NCI-H446 treated with DMSO at 0.1 percent for 48 hours (cell line): ENCODE measurements around the gene LSM2.
"Not testable (repeated sequence)": the region's sequence is repeated elsewhere in the genome, so short reads cannot be mapped to it uniquely, and the experiment has no call there.

ENCODE experiments used
- DNase-seq: peaks from one replicate; lab custom pipeline; 2025; lab: John Stamatoyannopoulos, UW

The LSM2 gene

DNA sequence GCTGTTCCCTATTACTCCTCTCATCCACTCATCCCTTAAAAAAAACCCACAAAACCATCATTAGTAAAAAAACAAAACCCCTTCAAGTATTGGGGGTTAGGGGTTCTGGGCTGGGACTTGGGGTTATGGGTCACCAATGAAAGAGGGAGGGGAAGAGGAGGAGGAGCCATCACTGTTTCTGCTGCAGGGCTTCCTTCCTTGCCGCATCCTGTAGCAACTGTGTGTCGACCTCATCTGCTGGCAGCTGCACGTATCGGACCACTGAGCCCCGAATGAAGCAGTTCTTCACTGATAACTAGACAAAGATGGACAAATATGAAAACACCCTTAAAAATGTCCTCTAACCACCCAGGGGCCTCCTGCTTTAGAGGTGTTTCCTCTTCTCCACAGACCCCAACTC is 9.2 kb downstream of the LSM2 start:
- no peak for DNase-seq

GRCh38 chr6:31796993-31797385 is 9.8 kb downstream of the LSM2 start:
- DNase-seq, result no peak

GRCh38 chr6:31795616-31796298 is 11.0 kb downstream of the LSM2 start, which contains the start of gene VARS1:
Gene VARS1 (minus strand): TSS chr6:31795752. CDS start chr6:31795217, 535 bp downstream.
- peak; percentile 73 for DNase-seq

DNA sequence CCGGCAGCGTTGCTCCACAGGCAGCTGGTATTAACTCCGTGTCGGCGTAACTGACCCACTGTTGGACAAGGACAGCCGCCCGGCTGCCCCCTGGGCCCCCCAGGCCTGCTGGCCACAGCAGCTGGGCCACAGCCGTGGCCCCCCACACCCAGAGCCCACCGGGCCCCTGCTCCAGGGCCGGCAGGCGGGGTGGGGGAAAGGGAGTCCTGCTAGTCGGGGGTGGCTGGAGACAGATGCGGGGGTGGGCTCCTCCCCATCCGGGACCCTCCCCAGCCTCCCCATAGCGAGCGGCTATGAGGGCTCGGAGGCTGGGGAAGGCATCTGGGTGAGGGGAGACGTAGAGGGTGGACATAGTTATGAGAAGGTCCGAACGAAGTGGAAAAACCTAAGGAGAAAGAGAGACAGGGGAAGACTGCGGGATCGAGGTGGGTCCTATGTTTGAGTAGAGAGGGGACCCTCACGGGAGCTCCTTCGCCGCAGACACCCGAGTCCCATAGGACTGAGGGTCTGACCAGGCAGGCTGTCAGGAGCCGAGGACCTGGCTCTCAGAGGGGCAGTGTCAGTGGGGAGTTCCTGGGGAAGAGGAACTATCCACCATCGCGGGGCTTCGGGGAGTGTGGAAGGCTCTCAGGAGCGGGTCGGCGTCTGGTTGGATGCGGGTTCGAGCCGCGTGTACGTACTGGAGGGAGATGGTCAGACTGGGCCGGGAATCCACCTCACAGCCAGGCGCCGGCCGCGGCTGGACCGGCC is 11.7 kb downstream of the LSM2 start:
- DNase-seq, result no peak

DNA sequence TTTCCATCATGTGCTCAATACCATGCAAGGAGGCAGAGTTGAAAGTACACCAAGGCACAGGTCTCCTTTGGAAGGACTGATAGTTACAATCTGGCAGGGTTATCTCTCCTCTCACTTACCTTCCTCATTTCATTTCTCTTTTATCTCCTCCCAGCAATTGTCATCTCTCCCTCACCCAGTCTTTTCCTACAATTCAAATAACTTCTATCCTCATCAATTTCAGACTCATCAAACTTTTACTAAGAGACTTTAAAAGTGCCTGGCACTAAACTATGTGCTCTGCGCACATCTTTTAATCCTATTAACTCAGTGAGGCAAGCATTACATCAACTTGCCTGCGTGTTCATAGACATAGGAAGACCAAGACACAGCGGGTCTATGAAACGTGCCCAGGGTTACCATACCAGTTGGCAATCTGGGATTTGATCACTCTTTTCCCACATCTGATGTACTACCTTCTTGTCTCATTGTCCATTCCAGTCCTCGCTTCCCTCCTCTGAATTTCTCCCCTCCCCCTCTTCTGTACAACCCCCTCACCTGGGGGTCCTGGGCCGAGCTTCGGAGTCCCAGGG is 12.4 kb downstream of the LSM2 start:
- DNase-seq, result no peak

GRCh38 chr6:31793927-31794245 is 12.9 kb downstream of the LSM2 start:
- not testable (repeated sequence) for DNase-seq

DNA sequence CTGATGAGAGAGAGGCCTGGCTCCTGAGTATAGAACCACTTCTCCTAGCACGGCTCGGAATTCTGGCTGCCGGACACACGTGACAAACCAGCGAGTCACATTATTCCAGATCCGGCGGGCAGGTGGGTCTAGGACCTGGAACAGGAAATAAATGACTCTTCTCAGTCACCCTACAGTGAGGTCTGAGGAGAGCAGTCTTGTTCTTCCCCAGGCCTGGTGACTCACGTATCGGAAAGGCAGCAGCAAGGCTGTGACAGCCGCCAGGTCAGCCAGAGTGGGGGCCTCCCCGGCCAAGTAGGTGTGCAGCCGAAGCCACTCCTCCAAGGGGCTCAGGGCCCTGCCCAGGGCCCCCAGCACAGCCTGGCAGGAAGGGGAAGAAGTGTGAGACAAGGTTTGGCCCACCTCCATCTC is 14.0 kb downstream of the LSM2 start:
- no peak for DNase-seq

GRCh38 chr6:31792090-31792374 is 14.7 kb downstream of the LSM2 start:
- no peak for DNase-seq

GRCh38 chr6:31791324-31792089 is 15.3 kb downstream of the LSM2 start:
- DNase-seq, result peak; percentile 20

DNA sequence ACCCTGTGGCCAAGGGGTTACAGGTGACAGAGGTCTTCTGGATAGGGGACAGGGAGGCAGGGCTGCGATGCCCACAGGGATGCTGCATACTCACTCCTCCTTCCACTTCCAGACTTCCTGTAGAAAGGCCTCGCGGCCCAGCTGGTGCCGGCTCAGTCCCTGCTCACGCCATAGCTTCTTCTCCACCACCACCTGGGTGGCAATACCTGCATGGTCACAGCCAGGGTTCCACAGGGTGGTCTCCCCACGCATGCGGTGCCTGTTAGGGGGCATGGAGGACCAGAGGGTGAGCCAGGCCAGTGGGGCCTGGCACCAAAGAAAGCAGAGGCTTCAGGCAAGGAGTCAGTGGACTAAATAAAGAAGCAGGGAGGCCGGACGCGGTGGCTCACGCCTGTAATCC is 21.3 kb downstream of the LSM2 start:
- DNase-seq, result no peak

DNA sequence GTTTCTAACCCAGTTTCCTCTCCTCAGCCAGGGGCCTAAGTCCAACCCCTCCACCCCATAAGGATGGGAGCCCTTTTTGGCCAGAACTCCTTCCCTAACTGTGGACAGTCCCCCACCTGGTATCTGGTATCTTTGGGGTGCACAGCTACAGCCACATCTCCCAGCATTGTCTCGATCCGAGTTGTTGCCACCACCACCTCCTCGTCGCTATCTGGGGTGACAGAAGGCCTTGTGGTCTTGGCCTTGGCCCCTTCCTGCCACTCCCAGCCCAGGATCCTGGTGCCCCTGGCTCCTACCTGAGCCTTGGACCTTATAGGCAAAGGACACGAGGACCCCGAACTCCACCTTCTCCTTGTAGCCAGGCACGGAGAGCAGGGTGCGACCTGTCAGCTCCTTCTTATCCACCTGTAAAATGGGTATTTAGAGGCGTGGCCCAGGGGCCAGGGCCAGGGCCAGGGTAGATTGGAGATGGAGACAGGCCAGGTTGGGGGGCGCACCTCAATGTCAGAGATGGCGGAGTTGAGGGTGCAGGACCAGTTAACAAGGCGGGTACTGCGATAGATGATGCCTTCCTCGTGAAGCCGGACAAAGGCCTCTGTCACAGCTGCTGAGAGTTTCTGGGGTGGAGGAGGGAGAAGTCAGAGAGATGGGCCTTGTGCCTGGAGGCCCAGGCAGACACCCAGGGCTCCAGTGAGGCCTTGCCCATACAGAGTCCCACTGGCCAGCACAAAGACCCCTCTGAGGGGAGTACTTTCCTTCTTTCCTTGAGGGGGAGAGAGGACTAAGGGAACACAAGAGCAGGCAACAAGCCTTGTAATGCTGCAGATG is 22.5 kb downstream of the LSM2 start:
- DNase-seq, result no peak

DNA sequence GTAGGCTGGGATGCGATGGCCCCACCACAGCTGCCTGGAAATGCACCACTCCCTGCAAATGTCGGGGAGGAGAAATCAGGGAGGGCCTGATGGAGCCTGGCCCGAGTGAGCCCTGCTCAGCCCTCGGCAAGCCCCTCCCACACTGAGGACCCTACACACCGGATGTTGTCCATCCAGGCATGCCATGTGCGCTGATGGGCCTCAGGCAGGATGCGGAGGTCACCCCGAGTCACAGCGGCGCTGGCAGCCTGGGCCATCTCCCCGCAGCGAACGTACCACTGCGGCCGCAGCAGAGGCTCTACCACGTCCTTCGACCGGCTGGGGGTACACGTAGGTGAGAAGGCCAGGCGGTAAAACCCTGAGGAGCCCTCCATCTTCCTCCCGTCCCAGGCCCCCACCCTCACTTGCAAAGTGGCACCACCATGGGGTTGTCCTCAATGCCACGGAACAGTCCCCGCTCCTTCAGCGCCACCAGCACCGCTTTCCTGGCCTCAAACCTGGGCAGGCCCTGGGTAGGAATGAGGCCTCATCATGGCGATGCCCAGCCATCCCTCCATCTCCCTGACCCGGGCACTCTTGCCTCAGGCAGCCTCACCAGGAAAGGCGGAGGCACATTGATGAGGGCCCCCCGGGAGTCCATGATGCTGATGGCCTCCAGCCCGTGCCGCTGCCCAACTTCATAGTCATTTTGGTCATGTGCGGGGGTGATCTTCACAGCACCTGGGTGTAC is 24.5 kb downstream of the LSM2 start:
- no peak for DNase-seq

- no peak for DNase-seq
These were observed 25.3 kb downstream of the LSM2 start for GRCh38 chr6:31781244-31782125.

- DNase-seq, result no peak
These were observed 26.1 kb downstream of the LSM2 start for GRCh38 chr6:31780507-31781243.

DNA sequence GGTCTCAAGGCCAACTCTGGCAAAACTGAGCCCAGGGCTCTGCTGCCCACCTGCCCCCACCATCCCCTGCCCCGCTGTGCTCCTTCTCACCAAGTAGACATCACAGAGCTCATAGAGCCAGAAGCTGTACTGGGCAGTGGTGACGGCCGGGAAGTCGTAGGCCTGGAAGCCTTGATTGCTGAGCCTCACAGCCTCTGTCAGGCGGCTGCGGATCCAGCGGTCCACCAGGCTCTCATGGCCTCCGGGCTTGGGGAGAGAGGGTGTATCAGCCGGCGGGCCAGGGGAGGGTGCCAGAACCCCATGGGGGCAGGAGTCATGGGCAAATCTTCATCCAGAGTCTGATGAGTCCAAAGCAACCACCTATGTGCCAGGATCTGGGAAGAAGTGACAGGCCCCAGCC is 26.9 kb downstream of the LSM2 start:
- no peak for DNase-seq

DNA sequence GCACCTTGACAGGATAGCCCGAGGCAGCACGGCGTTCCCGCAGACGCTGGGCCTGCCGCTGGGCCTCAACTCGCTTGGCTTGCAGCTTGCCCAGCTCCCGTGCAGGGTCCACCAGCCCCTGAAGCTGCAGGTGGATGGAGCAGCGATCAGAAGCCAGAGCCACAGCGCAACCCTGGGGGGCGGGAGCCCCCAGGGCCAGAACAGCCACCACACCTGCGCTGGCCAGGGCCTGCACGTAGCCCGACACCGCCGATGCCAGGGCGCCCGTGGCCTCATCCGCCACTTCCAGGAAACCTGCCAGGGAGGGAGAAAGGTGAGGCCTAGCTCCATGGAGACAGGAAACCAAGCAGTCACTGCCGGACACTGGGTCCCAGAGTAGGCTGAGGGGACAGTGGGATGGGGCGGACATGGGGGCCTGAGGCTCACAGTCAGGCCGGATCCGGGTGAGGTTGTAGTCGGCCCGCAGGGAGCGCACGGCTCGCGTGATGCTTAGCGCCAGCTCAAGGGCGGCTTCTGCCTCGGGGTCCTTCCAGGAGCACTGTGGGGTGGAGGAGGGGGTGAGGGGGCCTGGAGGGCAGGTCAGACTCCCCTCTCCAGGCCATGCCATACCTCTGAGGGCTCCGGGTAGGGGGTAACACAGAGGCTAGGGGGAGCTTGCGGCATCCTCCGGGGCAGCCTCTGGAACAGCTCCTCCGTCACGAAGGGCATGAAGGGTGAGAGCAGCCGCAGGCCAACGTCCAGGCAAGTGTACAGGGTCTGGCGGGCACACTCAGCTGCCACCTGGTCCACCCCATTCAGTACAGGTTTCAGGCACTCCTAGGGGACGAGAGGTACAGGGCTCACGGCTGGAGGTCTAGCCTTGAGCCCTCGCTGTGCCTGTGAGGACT is 27.5 kb downstream of the LSM2 start:
- no peak for DNase-seq

DNA sequence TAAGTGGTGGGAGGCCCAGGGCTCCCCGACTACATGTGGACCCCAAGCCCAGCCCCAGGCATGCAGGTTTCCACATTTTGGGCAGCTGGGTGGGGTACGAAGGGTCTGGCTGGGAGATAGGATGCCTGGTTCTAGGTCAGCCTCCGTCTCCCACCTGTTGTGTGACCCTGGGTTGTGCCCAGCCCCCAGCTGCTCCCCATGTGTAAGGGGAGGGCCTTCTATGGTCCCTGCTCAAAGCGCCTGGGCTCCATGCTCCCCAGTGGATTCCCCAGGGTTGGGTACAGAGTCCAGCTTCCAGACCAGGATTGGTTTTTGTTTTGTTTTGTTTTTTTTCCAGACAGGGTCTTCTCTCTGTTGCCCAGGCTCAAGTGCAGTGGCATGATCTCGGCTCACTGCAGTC is 28.6 kb downstream of the LSM2 start:
- no peak for DNase-seq

- no peak for DNase-seq
These were observed 29.1 kb downstream of the LSM2 start for GRCh38 chr6:31777667-31778050.
